Fibroblast of lung (primary cell): Measurements from ENCODE around the gene MON1B. TPM values are rescaled to one million over a fixed set of nuclear protein-coding genes. Genes with fewer than 3 reads are reported as not detected.

Experiments
- DNase-seq, 2 donors: peaks; one replicate each; pipeline versions ENCODE4 v3.0.0 to v3.0.0-alpha.2; 2010; ENCODE audit warnings: low read depth in 2 of 2
- H2AFZ ChIP-seq: 2 replicates; pipeline ENCODE4 v1.5.1; 2012; ENCODE audit warnings: low read length, control low read depth, inconsistent platforms
- H3K27ac ChIP-seq: 2 replicates; pipeline ENCODE4 v1.5.1; 2011; ENCODE audit warnings: low read length, control low read depth; ENCODE audit not compliant: insufficient read depth
- H3K27me3 ChIP-seq: 2 replicates; pipeline ENCODE4 v1.5.1; 2011; ENCODE audit warnings: mild to moderate bottlenecking, low read length; ENCODE audit not compliant: control insufficient read depth, insufficient read depth
- H3K36me3 ChIP-seq: 2 replicates; pipeline ENCODE4 v1.5.1; 2011; ENCODE audit warnings: low read length; ENCODE audit not compliant: control insufficient read depth, insufficient read depth
- H3K4me1 ChIP-seq: 2 replicates; pipeline ENCODE4 v1.5.1; 2011; ENCODE audit warnings: low read length; ENCODE audit not compliant: control insufficient read depth, insufficient read depth; ENCODE audit errors: extremely low read depth
- H3K4me2 ChIP-seq: 2 replicates; pipeline ENCODE4 v1.5.1; 2011; ENCODE audit warnings: low read length, control low read depth; ENCODE audit not compliant: insufficient read depth; ENCODE audit errors: extremely low read depth
- H3K4me3 ChIP-seq, 4 experiments: fragments of 200-600 bp in 1 of 4; sonication (generic) in 1 of 4; replicated peaks in 1 of 4; 2 replicates each; pipeline ENCODE4 v1.5.1; 2011 to 2016; ENCODE audit warnings: low read length in 4 of 4, low read depth in 3 of 4, mild to moderate bottlenecking in 3 of 4, control low read depth in 2 of 4, inconsistent platforms in 1 of 4, mixed read lengths in 1 of 4; ENCODE audit not compliant: insufficient read depth in 1 of 4; ENCODE audit errors: control extremely low read depth in 1 of 4
- H3K79me2 ChIP-seq: 2 replicates; pipeline ENCODE4 v1.5.1; 2012; ENCODE audit warnings: mild to moderate bottlenecking, low read length, inconsistent platforms; ENCODE audit not compliant: control insufficient read depth, insufficient read depth
- H3K9ac ChIP-seq: 2 replicates; pipeline ENCODE4 v1.5.1; 2011; ENCODE audit warnings: mild to moderate bottlenecking, low read length, control low read depth; ENCODE audit not compliant: insufficient read depth
- H3K9me3 ChIP-seq: 2 replicates; pipeline ENCODE4 v1.5.1; 2012; ENCODE audit warnings: low read depth, low read length; ENCODE audit not compliant: control insufficient read depth, insufficient read depth
- H4K20me1 ChIP-seq: 2 replicates; pipeline ENCODE4 v1.5.1; 2011; ENCODE audit warnings: low read length; ENCODE audit not compliant: control insufficient read depth, insufficient read depth; ENCODE audit errors: extremely low read depth
- CTCF ChIP-seq, 2 donors: IDR thresholded peaks in 1 of 2; conservative IDR thresholded peaks in 1 of 2; 1 replicate in 1 of 2; 2 replicates in 1 of 2; pipeline ENCODE4 v1.5.1; 2011 to 2012; ENCODE audit warnings: low read length in 2 of 2, control low read depth in 1 of 2, inconsistent platforms in 1 of 2, low read depth in 1 of 2, mild to moderate bottlenecking in 1 of 2
- EZH2 ChIP-seq: IDR thresholded peaks from 2 replicates; pipeline ENCODE4 v1.5.1; 2012; ENCODE audit warnings: low read length, control low read depth, mild to moderate bottlenecking; ENCODE audit errors: missing control alignments
- polyA plus RNA-seq, 2 donors: library from polyadenylated mRNA; depleted of rRNA in 1 of 2; stranded (reverse) in 1 of 2; unstranded in 1 of 2; fragments of >200 nt; gene quantifications; 2 replicates each; pipeline ENCODE4 v1.2.1, GENCODE V29; 2011 to 2012; ENCODE audit warnings: missing spikeins in 1 of 2
- total RNA-seq: library from RNA; depleted of rRNA; stranded (reverse); fragments of >200 nt; gene quantifications from 2 replicates; pipeline ENCODE4 v1.2.1, GENCODE V29; 2014

The MON1B gene
- total and polyA plus RNA-seq, 2 donors (not counting 1 experiment from before 2014, with no cell fraction given): 7.3 to 12.7 TPM

DNA sequence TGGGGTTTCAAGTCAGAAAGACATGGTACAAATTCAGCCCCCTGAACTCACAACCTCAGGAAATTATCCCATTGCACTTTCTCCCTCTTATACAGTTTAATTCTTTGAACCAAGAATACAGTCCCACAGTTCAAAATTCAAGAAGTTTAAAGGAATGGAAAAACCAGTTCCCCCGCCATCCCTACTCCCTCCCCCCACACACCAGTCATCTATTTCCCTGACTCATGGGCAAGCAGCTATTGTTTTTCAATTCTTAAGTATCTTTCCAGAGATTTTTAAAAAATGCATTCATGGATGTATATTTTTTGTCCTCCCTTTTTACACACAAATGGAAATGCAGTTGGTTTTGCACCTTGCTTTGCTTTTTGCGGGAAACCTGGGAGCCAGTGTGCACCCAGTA is 15.5 kb downstream of the MON1B start:
- no peak for DNase-seq
- no peak overlapping the region for H3K4me3 ChIP-seq

DNA sequence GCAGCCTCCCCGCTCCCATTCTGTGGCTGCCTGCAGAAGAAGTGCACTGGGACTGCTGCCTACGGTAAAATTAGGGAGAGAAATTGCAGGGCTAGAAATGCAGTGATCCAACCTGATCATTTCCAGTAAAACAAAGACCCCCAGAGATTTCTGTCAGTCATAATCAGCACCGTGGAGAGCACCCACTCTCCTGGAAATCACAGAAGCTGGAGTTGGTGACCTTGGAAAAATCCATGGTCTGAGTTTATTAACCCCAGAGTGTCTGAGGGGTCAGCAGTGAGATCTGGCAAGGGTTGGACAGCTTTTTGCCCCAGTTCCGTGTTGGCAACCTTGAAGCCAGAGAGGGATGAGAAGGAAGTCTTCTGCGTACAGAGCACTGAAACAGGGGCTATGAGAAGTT is 16.0 kb downstream of the MON1B start:
- DNase-seq: no peak
- Histone ChIP-seq H3K4me3 (no peak overlapping the region), H3K9ac (no peak overlapping the region), H3K79me2 (no peaks in the 10 kb centered on the region), H3K27me3 (no peaks in the 10 kb centered on the region), H3K27ac (no peak overlapping the region), H3K36me3 (no peaks in the 10 kb centered on the region), H3K4me2 (no peak overlapping the region), H2AFZ (no peak overlapping the region), H4K20me1 (no peaks in the 10 kb centered on the region), H3K9me3 (no peaks in the 10 kb centered on the region), H3K4me1 (no peaks in the 10 kb centered on the region)
- TF ChIP-seq CTCF (conservative IDR thresholded peaks at IDR 0.05 in 1 of 2, IDR thresholded peaks at IDR 0.05 in 1 of 2; ENCODE audit: low read depth in 1 of 2, low read length in 2 of 2) (no peak), EZH2 (no peak)

More for the DNA sequence above, 15.5 kb downstream of the MON1B start:
- Histone ChIP-seq H3K9ac (no peak overlapping the region), H2AFZ (no peak overlapping the region), H3K9me3 (no peaks in the 10 kb centered on the region), H3K4me1 (no peaks in the 10 kb centered on the region), H3K79me2 (no peaks in the 10 kb centered on the region), H4K20me1 (no peaks in the 10 kb centered on the region), H3K4me2 (no peak overlapping the region), H3K36me3 (no peaks in the 10 kb centered on the region), H3K27ac (no peak overlapping the region), H3K27me3 (no peaks in the 10 kb centered on the region)
- TF ChIP-seq CTCF (conservative IDR thresholded peaks at IDR 0.05 in 1 of 2, IDR thresholded peaks at IDR 0.05 in 1 of 2; ENCODE audit: low read depth in 1 of 2, low read length in 2 of 2): no peak
- TF ChIP-seq EZH2: no peak

DNA sequence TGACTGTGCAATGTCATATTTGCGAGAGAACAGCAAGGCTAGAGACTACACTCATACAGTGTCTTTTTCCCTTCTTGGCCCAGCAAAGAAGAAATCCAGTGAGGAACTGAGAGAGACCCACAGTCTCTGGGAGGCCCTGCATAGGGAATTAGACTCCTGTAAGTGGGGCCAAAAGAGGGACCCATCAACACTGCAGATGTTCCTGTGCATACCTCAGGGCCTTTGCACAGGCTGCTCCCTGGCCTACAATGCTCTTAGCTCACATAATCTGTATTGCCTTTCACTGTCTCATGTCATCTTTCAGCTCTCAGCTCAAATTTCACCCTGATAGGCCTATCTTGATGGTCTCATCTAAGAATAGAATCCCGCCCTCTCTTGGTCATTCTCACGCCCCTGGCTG is 17.4 kb downstream of the MON1B start:
- Histone ChIP-seq H2AFZ (no peak overlapping the region), H3K36me3 (no peaks in the 10 kb centered on the region), H4K20me1 (no peaks in the 10 kb centered on the region), H3K4me3 (no peak overlapping the region), H3K4me1 (peaks cover 4% of the 10 kb centered on the region), H3K9me3 (no peaks in the 10 kb centered on the region), H3K79me2 (no peaks in the 10 kb centered on the region), H3K27ac (no peak overlapping the region), H3K4me2 (no peak overlapping the region), H3K9ac (no peak overlapping the region), H3K27me3 (no peaks in the 10 kb centered on the region)
- DNase-seq: no peak
- TF ChIP-seq CTCF (conservative IDR thresholded peaks at IDR 0.05 in 1 of 2, IDR thresholded peaks at IDR 0.05 in 1 of 2; ENCODE audit: low read depth in 1 of 2, low read length in 2 of 2) (no peak), EZH2 (no peak)
